ENCODE results near the gene KARS1. TPM values are rescaled to one million over a fixed set of nuclear protein-coding genes. Genes with fewer than 3 reads are reported as not detected.

KARS1 gene
- total RNA-seq, 1 experiment from 2014 or later = 196 TPM

DNA sequence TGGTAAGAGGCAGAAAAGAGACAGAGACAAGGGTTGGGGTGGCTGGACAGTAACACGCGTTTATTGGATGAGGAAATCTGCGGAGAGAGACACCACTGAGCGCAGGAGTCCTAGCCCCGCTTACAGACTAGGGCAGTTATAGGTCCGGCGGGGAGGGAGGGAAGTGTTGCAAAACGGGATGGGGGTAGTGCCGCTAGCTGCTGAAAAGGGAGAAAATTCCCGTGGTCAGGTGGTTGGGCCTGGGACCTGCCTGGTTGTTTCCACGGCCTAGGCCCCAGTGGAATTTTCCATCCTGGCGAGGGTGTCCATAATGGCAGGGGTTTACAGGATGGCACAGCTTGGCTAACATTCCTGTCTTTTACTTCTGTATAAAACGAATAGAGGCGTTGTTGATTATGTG lies 34.8 kb upstream of the KARS1 start:
- no peaks in the 10 kb centered on the region for H3K36me3 ChIP-seq (ENCODE audit: control insufficient read depth in 1 of 2, insufficient read depth in 2 of 2, low read length in 2 of 2)
- no peak overlapping the region for H3K4me3 ChIP-seq (replicated peaks in 1 of 2; ENCODE audit: low read depth in 1 of 2, low read length in 2 of 2)
- H3K4me1 ChIP-seq (ENCODE audit: control insufficient read depth in 1 of 2, insufficient read depth in 2 of 2, low read length in 2 of 2) = no peaks in the 10 kb centered on the region
- CTCF ChIA-PET = no interaction called here
- ATAC-seq (no peak), DNase-seq (ENCODE audit: low read depth, low spot score) (no peak)
- H2AFZ ChIP-seq (ENCODE audit: low read depth, low read length, poor library complexity, severe bottlenecking) = no peak overlapping the region
- no TSS peak for BruUV-seq (replicated peaks)
- no peak overlapping the region for H3K27ac ChIP-seq (ENCODE audit: low read depth, low read length)
- intact Hi-C loops (cut with micrococcal nuclease) = no loop called here
- TF ChIP-seq SIN3A (IDR thresholded peaks at IDR 0.05; ENCODE audit: low read depth) (no peak), ZNF274 (IDR thresholded peaks at IDR 0.05; ENCODE audit: low read depth, low read length) (no peak), JUND (IDR thresholded peaks at IDR 0.05) (no peak), YY1 (IDR thresholded peaks at IDR 0.05; ENCODE audit: extremely low read depth, insufficient replicate concordance, low read depth, low read length) (no peak), SP1 (IDR thresholded peaks at IDR 0.05; ENCODE audit: low read depth) (no peak), FOSL1 (IDR thresholded peaks at IDR 0.05; ENCODE audit: low read depth) (no peak), CBX3 (IDR thresholded peaks at IDR 0.05; ENCODE audit: low read depth) (no peak), RAD21 (IDR thresholded peaks at IDR 0.05; ENCODE audit: low read depth) (no peak), EGR1 (IDR thresholded peaks at IDR 0.05; ENCODE audit: low read depth) (no peak)
- no peaks in the 10 kb centered on the region for H4K20me1 ChIP-seq (ENCODE audit: insufficient read depth)
- no peaks in the 10 kb centered on the region for H3K9me2 ChIP-seq (ENCODE audit: insufficient read depth)
- H3K79me2 ChIP-seq (ENCODE audit: insufficient read depth, low read length) = no peaks in the 10 kb centered on the region
- POLR2A ChIA-PET = no interaction called here
- no peaks in the 10 kb centered on the region for H3K9me3 ChIP-seq (ENCODE audit: control insufficient read depth in 1 of 2, insufficient read depth in 1 of 2, low read depth in 1 of 2, low read length in 2 of 2)
- H3K27me3 ChIP-seq (ENCODE audit: insufficient read depth, low read length) = no peaks in the 10 kb centered on the region
- no peak overlapping the region for H3K9ac ChIP-seq (ENCODE audit: low read length)
- RAD21 ChIA-PET (ENCODE audit: low non-redundant PET in 1 of 2, low total read pairs in 2 of 2, uncharacterized antibody in 2 of 2, unreplicated experiment in 2 of 2) = no interaction called here
- H3K4me2 ChIP-seq (ENCODE audit: low read length) = no peak overlapping the region

DNA sequence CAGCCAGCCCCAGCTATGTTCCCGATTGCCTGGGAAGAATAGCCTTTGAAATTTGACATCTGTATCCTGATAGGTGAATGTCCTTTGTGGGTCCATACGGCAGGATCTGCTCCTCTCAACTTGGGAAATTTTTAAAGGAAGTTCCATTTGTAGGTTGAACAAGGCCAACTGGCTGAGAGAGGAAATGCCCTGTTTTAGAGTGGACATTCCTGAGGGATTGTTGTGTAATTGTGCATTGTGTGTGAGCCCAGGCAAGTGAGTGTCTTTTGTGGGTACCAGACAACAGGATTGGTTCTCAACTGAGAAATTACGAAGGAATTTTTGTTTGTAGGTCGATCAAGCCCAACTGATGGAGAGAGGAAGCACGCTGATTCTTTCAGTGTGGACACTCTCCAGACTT lies 31.9 kb upstream of the KARS1 start:
- Histone ChIP-seq H3K9me2 (ENCODE audit: insufficient read depth) (no peaks in the 10 kb centered on the region), H3K36me3 (ENCODE audit: control insufficient read depth in 1 of 2, insufficient read depth in 2 of 2, low read length in 2 of 2) (no peaks in the 10 kb centered on the region), H3K4me1 (ENCODE audit: control insufficient read depth in 1 of 2, insufficient read depth in 2 of 2, low read length in 2 of 2) (no peaks in the 10 kb centered on the region), H4K20me1 (ENCODE audit: insufficient read depth) (no peaks in the 10 kb centered on the region), H3K9ac (ENCODE audit: low read length) (no peak overlapping the region), H3K27ac (ENCODE audit: low read depth, low read length) (no peak overlapping the region), H2AFZ (ENCODE audit: low read depth, low read length, poor library complexity, severe bottlenecking) (no peak overlapping the region), H3K9me3 (ENCODE audit: control insufficient read depth in 1 of 2, insufficient read depth in 1 of 2, low read depth in 1 of 2, low read length in 2 of 2) (no peaks in the 10 kb centered on the region), H3K4me3 (replicated peaks in 1 of 2; ENCODE audit: low read depth in 1 of 2, low read length in 2 of 2) (no peak overlapping the region), H3K4me2 (ENCODE audit: low read length) (no peak overlapping the region), H3K27me3 (ENCODE audit: insufficient read depth, low read length) (no peaks in the 10 kb centered on the region), H3K79me2 (ENCODE audit: insufficient read depth, low read length) (no peaks in the 10 kb centered on the region)
- ChIA-PET RAD21 (ENCODE audit: low non-redundant PET in 1 of 2, low total read pairs in 2 of 2, uncharacterized antibody in 2 of 2, unreplicated experiment in 2 of 2) (no interaction called here), CTCF (no interaction called here), POLR2A (no interaction called here)
- no peak for ATAC-seq
- intact Hi-C loops (cut with micrococcal nuclease) = no loop called here
- no peak for DNase-seq (ENCODE audit: low read depth, low spot score)
- no TSS peak for BruUV-seq (replicated peaks)
- TF ChIP-seq TCF7L2 (IDR thresholded peaks at IDR 0.05; ENCODE audit: borderline replicate concordance, extremely low read depth, insufficient read depth, insufficient read length) (no peak), CEBPB (IDR thresholded peaks at IDR 0.05; ENCODE audit: low read depth) (no peak), POLR2A (IDR thresholded peaks at IDR 0.05; ENCODE audit: borderline replicate concordance, extremely low read depth, insufficient read depth, insufficient read length) (no peak), EZH2phosphoT487 (IDR thresholded peaks at IDR 0.05; ENCODE audit: borderline replicate concordance) (no peak), SIN3A (IDR thresholded peaks at IDR 0.05; ENCODE audit: low read depth) (no peak), SRF (IDR thresholded peaks at IDR 0.05; ENCODE audit: low read depth) (no peak), ZFX (IDR thresholded peaks at IDR 0.05) (no peak)
- TF ChIP-seq, protein P1, sequence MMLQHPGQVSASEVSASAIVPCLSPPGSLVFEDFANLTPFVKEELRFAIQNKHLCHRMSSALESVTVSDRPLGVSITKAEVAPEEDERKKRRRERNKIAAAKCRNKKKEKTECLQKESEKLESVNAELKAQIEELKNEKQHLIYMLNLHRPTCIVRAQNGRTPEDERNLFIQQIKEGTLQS (IDR thresholded peaks at IDR 0.05) = no peak
- TF ChIP-seq, protein P2, sequence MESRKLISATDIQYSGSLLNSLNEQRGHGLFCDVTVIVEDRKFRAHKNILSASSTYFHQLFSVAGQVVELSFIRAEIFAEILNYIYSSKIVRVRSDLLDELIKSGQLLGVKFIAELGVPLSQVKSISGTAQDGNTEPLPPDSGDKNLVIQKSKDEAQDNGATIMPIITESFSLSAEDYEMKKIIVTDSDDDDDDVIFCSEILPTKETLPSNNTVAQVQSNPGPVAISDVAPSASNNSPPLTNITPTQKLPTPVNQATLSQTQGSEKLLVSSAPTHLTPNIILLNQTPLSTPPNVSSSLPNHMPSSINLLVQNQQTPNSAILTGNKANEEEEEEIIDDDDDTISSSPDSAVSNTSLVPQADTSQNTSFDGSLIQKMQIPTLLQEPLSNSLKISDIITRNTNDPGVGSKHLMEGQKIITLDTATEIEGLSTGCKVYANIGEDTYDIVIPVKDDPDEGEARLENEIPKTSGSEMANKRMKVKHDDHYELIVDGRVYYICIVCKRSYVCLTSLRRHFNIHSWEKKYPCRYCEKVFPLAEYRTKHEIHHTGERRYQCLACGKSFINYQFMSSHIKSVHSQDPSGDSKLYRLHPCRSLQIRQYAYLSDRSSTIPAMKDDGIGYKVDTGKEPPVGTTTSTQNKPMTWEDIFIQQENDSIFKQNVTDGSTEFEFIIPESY (IDR thresholded peaks at IDR 0.05; ENCODE audit: extremely low read depth, insufficient replicate concordance, low read length) = no peak
- TF ChIP-seq, protein P3, sequence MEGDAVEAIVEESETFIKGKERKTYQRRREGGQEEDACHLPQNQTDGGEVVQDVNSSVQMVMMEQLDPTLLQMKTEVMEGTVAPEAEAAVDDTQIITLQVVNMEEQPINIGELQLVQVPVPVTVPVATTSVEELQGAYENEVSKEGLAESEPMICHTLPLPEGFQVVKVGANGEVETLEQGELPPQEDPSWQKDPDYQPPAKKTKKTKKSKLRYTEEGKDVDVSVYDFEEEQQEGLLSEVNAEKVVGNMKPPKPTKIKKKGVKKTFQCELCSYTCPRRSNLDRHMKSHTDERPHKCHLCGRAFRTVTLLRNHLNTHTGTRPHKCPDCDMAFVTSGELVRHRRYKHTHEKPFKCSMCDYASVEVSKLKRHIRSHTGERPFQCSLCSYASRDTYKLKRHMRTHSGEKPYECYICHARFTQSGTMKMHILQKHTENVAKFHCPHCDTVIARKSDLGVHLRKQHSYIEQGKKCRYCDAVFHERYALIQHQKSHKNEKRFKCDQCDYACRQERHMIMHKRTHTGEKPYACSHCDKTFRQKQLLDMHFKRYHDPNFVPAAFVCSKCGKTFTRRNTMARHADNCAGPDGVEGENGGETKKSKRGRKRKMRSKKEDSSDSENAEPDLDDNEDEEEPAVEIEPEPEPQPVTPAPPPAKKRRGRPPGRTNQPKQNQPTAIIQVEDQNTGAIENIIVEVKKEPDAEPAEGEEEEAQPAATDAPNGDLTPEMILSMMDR (IDR thresholded peaks at IDR 0.05 in 2 of 3, conservative IDR thresholded peaks at IDR 0.05 in 1 of 3; ENCODE audit: borderline replicate concordance in 1 of 3, insufficient read depth in 1 of 3, low read depth in 2 of 3, low read length in 2 of 3) = no peak

All from HCT116 (cell line).